GM21737 (cell line): ENCODE results near the gene NHLRC2.
A peak's percentile ranks its signal among the peaks of the same experiment; 100 is the strongest.
"Not testable (repeated sequence)": the region's sequence is repeated elsewhere in the genome, so short reads cannot be mapped to it uniquely, and the experiment has no call there.

Source experiments
- ATAC-seq: cut with Tn5 transposase; IDR thresholded peaks from one replicate; pipeline ENCODE4 v1.9.1; 2021; ENCODE audit warnings: mild to moderate bottlenecking, moderate library complexity; ENCODE audit not compliant: unreplicated experiment

The NHLRC2 gene, protein sequence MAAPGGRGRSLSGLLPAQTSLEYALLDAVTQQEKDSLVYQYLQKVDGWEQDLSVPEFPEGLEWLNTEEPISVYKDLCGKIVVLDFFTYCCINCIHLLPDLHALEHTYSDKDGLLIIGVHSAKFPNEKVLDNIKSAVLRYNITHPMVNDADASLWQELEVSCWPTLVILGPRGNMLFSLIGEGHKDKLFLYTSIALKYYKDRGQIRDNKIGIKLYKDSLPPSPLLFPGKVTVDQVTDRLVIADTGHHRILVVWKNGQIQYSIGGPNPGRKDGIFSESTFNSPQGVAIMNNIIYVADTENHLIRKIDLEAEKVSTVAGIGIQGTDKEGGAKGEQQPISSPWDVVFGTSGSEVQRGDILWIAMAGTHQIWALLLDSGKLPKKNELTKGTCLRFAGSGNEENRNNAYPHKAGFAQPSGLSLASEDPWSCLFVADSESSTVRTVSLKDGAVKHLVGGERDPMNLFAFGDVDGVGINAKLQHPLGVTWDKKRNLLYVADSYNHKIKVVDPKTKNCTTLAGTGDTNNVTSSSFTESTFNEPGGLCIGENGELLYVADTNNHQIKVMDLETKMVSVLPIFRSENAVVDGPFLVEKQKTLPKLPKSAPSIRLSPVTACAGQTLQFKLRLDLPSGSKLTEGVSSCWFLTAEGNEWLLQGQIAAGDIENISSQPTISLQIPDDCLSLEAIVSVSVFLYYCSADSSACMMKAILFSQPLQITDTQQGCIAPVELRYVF

GRCh38 chr10:113854013-113854760 is at the start of gene NHLRC2, which contains the start of gene DCLRE1A:
TSS of gene NHLRC2 (plus strand) at chr10:113854661. CDS start at chr10:113854873, 212 bp downstream.
TSS of gene DCLRE1A (minus strand) at chr10:113854082. CDS start at chr10:113853182, 900 bp downstream.
- peak; percentile 40 for ATAC-seq

- ATAC-seq, result no peak
These were observed 48.0 kb upstream of the NHLRC2 start for GRCh38 chr10:113806503-113806902.

GRCh38 chr10:113808168-113808567 is 46.3 kb upstream of the NHLRC2 start:
- ATAC-seq, result no peak

DNA sequence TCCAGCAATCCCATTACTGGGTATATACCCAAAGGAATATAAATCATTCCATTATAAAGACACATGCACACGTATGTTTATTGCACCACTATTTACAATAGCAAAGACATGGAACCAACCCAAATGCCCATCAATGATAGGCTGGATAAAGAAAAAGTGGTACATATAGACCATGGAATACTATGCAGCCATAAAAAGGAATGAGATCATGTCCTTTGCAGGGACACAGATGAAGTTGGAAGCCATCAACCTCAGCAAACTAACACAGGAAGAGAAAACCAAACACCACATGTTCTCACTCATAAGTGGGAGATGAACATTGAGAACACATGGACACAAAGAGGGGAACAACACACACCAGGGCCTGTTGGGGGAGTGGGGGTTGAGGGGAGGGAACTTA is 39.8 kb upstream of the NHLRC2 start:
- not testable (repeated sequence) for ATAC-seq

DNA sequence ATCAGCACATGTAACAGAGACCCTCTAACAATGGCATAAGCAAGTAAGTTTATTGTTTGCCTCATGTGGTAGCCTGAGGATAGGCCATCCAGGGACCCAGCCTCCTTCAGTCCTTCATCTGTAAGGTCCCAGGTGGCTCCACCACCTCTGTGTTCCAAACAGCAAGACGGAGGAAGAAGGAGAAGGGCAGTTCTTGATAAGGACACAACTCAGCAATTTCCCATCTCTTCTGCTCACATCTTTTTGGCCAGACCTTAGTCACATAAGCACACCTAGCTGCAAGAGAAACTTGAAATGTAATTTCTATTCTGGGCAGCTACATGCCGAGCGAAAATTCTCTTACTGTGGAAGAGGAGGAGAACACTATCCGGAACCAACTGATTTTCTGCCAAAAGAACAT is 34.5 kb upstream of the NHLRC2 start:
- no peak for ATAC-seq

DNA sequence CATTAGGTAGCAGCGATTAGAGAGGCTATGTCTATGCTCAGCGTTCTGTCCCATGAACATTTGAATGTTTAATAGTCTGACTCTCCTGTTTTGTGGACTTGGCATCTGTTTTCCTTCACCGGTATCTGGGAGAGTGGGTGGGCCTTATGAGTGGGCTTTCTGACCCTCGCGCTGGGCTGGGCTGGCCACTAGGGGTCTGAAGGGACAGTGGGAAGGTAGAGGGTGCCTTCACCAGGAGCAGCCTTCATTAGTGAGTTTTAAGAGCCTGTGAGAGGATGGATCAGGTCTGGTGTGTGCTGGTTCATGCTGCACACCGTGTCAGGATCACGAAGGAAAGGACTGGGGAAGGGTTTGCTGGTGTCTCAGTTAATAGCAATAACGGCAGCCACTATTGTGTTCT is 34.0 kb upstream of the NHLRC2 start:
- no peak for ATAC-seq

GRCh38 chr10:113821306-113821705 is 33.2 kb upstream of the NHLRC2 start:
- ATAC-seq, result not testable (repeated sequence)

GRCh38 chr10:113822174-113822573 is 32.3 kb upstream of the NHLRC2 start:
- ATAC-seq, result no peak

- no peak for ATAC-seq
These were observed 31.1 kb upstream of the NHLRC2 start for GRCh38 chr10:113823389-113823788.

- no peak for ATAC-seq
These were observed 28.7 kb upstream of the NHLRC2 start for GRCh38 chr10:113825791-113826190.

DNA sequence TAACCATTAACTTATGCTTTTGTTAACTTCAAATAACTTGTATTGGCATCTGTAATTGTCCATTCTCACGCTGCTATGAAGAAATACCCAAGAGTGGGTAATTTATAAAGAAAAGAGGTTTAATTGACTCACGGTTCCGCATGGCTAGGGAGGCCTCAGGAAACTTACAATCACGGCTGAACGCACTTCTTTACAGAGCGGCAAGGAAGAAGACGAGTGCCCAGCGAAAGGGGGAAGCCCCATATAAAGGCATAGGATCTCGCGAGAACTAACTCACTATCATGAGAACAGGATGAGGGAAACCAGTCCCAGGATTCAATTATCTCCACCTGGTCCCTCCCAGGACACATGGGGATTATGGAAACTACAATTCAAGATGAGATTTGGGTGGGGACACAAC is 25.9 kb upstream of the NHLRC2 start:
- not testable (repeated sequence) for ATAC-seq

DNA sequence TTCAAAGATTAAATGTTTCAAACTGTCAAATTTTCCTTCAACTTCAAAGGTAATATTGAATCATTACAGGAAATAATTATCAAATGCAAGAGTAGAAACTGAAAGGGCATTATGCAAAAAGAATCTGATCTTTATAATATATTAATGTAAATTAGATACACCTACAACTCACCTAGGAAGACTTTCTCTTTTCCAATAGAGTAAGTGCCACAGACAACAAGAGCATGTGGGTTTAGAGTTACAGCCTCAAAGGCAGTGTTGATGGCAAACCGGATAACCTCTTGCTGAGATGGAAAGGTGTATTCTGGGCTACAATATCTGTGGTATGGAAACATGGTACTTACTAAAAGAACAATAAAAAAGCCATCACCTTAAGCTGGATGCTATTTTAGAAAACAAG is 12.3 kb upstream of the NHLRC2 start:
- ATAC-seq, result no peak

GRCh38 chr10:113843972-113844485 is 10.4 kb upstream of the NHLRC2 start:
- no peak for ATAC-seq

DNA sequence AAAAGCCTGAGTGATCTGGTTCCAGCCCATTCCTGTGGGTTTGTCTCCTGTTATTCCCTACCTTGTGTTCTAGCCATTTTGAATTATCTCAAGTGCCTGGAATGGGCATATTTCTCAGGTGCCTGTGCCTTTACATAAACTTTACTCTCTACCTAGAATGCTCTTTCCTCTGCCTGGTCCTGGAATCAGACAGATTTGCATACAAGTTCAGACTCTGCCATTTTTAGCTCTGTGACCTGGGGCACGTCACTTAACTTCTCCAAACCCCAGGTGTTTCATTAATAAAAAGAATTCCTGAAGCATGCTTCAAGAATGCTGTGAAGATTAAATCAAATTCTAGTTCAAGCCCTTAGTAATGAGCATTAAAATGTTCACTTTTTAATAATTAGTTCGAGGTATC is 8.4 kb upstream of the NHLRC2 start:
- no peak for ATAC-seq

GRCh38 chr10:113849140-113849803 is 5.2 kb upstream of the NHLRC2 start:
- ATAC-seq, result no peak

DNA sequence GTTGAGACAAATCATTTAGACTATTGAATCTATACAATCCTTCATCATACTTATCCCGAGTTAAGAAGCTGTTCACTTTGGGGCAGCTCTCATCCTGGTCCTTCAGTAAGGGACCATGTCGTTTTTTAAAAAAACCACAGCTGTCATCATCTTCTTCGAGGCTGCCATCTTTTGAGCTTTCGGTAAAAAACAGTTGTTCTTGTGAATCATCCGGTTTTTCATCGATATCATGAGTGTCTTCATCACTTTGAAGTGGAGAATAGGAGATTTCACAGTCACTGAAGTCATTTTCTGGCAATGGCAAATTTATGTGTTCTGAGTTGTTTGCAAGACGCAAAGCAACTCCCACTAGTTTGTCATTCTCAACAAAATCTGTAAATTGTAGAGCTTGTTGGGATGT is 4.5 kb upstream of the NHLRC2 start:
- ATAC-seq, result no peak

GRCh38 chr10:113853578-113854012 is 866 bp upstream of the NHLRC2 start:
- no peak for ATAC-seq

- peak; percentile 26 for ATAC-seq
These were observed 514 bp downstream of the NHLRC2 start for GRCh38 chr10:113854761-113855588.

GRCh38 chr10:113856563-113856962 is 2.1 kb downstream of the NHLRC2 start:
- no peak for ATAC-seq

GRCh38 chr10:113857210-113857609 is 2.7 kb downstream of the NHLRC2 start:
- no peak for ATAC-seq
